ES-I3 (cell line): ENCODE measurements around the gene GALNT18.

ENCODE experiments used
- H3K36me3 ChIP-seq: 2 replicates; pipeline ENCODE4 v1.6.1; 2013; ENCODE audit warnings: mild to moderate bottlenecking, low read length, control low read depth, moderate library complexity; ENCODE audit not compliant: insufficient read depth
- H3K4me1 ChIP-seq: 2 replicates; pipeline ENCODE4 v1.6.1; 2013; ENCODE audit warnings: mild to moderate bottlenecking, control low read depth, low read length; ENCODE audit not compliant: insufficient read depth
- H3K9ac ChIP-seq: 2 replicates; pipeline ENCODE4 v1.6.1; 2013; ENCODE audit warnings: low read depth, mild to moderate bottlenecking, low read length, moderate library complexity
- H3K9me3 ChIP-seq: 2 replicates; pipeline ENCODE4 v1.6.1; 2013; ENCODE audit warnings: mild to moderate bottlenecking, low read length, moderate library complexity; ENCODE audit not compliant: control insufficient read depth, insufficient read depth

The GALNT18 gene

GRCh38 chr11:11618973-11619435 lies 2.8 kb downstream of the GALNT18 start:
- H3K36me3 ChIP-seq: no peaks in the 10 kb centered on the region
- no peak overlapping the region for H3K9ac ChIP-seq
- no peaks in the 10 kb centered on the region for H3K9me3 ChIP-seq

DNA sequence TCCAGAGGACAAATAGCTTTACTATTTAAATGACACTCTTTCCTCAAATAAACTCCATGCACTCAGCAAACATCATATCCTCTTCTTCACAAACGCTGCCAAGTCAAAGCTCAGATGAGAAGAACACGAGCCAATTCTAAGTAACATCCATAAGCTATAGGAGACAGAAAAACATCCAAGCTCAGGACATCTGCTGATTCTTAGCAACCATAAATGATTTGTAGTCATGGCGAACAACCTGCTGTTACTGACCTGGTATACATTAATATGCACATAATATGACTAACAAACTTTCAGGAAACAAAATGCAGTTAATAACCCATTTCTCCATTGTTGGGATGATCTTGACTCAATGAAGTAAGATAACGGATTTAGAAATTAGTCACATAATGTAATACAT lies 6.7 kb downstream of the GALNT18 start:
- H3K9ac ChIP-seq: no peak overlapping the region
- H3K36me3 ChIP-seq: no peaks in the 10 kb centered on the region
- H3K4me1 ChIP-seq: no peaks in the 10 kb centered on the region
- no peaks in the 10 kb centered on the region for H3K9me3 ChIP-seq

More at GRCh38 chr11:11618973-11619435, 2.8 kb downstream of the GALNT18 start:
- H3K4me1 ChIP-seq: peaks cover 3% of the 10 kb centered on the region; the same call in 1 of the 2 replicates

GRCh38 chr11:11612439-11612838 lies 9.4 kb downstream of the GALNT18 start:
- Histone ChIP-seq H3K9me3 (no peaks in the 10 kb centered on the region), H3K9ac (no peak overlapping the region), H3K4me1 (peaks cover 6% of the 10 kb centered on the region), H3K36me3 (no peaks in the 10 kb centered on the region)

GRCh38 chr11:11611381-11611780 lies 10.4 kb downstream of the GALNT18 start:
- peaks cover 7% of the 10 kb centered on the region for H3K4me1 ChIP-seq
- H3K9me3 ChIP-seq: no peaks in the 10 kb centered on the region
- H3K9ac ChIP-seq: no peak overlapping the region
- no peaks in the 10 kb centered on the region for H3K36me3 ChIP-seq

DNA sequence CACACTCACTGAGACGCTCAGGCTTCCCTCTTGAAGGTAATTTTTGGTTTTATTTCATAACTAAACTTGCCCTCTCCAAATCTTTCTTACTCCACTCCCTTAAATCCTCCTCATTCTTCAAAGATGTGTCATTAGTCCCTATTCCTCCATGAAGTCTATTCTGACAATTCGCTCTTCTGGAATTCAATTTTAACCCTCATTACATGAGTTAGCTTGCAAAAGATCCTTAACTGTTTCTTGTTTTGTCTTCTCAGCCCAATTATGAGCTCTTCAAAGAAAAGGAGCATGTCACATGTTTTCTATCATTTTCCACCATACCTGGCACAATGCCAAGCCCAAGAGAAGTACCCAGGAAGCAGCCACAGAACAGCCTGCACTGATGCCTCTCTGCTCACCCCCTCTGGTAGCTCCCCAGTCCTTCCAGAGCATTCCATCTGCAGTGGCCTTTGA lies 13.0 kb downstream of the GALNT18 start:
- H3K36me3 ChIP-seq: no peaks in the 10 kb centered on the region
- no peak overlapping the region for H3K9ac ChIP-seq
- no peaks in the 10 kb centered on the region for H3K9me3 ChIP-seq
- peaks cover 13% of the 10 kb centered on the region for H3K4me1 ChIP-seq

DNA sequence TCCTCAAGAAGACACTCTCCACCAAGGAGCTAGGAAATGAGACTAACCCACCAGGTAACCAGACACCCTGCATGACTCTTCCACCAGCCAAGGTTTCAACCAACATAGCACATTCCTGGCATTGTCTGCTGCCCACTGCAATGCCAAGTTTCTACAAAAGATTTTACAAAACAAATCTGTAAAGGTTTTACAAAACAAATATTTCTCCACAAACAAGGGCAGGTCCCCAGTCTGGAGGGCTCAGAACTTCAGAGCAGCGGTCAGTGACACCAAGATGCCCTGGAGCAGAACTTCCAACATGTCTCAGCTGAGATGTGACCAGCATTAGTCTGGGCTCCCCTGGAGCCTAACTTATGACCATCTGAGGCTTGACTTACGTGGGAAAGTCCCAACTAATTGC lies 14.0 kb downstream of the GALNT18 start:
- Histone ChIP-seq H3K4me1 (peaks cover 13% of the 10 kb centered on the region), H3K36me3 (no peaks in the 10 kb centered on the region), H3K9ac (no peak overlapping the region), H3K9me3 (no peaks in the 10 kb centered on the region)

- Histone ChIP-seq H3K9me3 (no peaks in the 10 kb centered on the region), H3K4me1 (peaks cover 13% of the 10 kb centered on the region)
Measured at GRCh38 chr11:11605821-11606450, 15.9 kb downstream of the GALNT18 start.

GRCh38 chr11:11605181-11605580 lies 16.6 kb downstream of the GALNT18 start:
- H3K4me1 ChIP-seq: peaks cover 13% of the 10 kb centered on the region
- H3K9me3 ChIP-seq: 0 out of 2 replicates have a peak, but pooled peaks cover 4% of the 10 kb centered on the region
- H3K9ac ChIP-seq: no peak overlapping the region
- H3K36me3 ChIP-seq: no peaks in the 10 kb centered on the region

More at GRCh38 chr11:11605821-11606450, 15.9 kb downstream of the GALNT18 start:
- Histone ChIP-seq H3K9ac (no peak overlapping the region), H3K36me3 (no peaks in the 10 kb centered on the region)

GRCh38 chr11:11604370-11604990 lies 17.3 kb downstream of the GALNT18 start:
- H3K9ac ChIP-seq: no peak overlapping the region
- H3K36me3 ChIP-seq: no peaks in the 10 kb centered on the region
- 0 out of 2 replicates have a peak, but pooled peaks cover 4% of the 10 kb centered on the region for H3K9me3 ChIP-seq
- H3K4me1 ChIP-seq: peaks cover 13% of the 10 kb centered on the region

DNA sequence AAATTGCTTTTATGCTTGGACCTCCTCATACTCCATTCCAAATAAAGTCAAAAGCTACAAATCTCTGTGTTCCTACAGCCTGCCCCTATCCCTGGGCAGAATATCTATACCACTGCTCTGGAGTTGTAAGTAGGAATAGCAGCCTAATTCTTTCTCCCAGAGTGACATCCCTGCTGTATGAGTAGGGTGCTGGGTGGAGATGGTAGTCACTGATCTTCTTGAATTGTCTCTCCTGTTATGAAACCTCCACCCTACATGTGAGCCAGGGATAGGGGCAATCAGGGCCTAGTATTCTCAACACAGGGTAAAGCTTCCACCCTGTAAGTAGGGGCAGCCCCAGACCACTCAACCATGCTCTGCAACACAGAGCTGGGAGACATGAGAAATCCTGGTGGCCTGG lies 19.8 kb downstream of the GALNT18 start:
- H3K9me3 ChIP-seq: 0 out of 2 replicates have a peak, but pooled peaks cover 4% of the 10 kb centered on the region
- 0 out of 2 replicates have a peak, but pooled peaks cover 7% of the 10 kb centered on the region for H3K4me1 ChIP-seq
- H3K36me3 ChIP-seq: no peaks in the 10 kb centered on the region
- no peak overlapping the region for H3K9ac ChIP-seq

DNA sequence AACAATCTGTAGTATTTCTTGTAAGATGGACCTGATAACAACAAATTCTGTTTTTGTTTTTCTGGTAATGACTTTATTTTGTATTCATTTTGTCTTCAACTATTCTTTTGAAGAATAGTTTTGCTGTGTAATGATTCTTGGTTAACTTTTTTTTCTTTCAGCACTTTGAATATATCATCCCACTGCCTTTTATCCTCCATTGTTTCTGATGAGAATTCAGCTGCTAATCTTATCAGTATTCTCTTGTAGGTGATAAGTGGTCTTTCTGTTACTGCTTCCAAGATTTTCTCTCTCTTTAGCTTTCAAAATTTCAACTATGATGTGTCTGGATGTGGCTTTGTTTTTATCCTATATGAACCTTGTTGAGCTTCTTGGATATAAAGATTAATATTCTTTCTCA lies 21.5 kb downstream of the GALNT18 start:
- 0 out of 2 replicates have a peak, but pooled peaks cover 4% of the 10 kb centered on the region for H3K9me3 ChIP-seq
- H3K36me3 ChIP-seq: no peaks in the 10 kb centered on the region
- no peak overlapping the region for H3K9ac ChIP-seq
- H3K4me1 ChIP-seq: 0 out of 2 replicates have a peak, but pooled peaks cover 7% of the 10 kb centered on the region

GRCh38 chr11:11598243-11598642 lies 23.6 kb downstream of the GALNT18 start:
- H3K4me1 ChIP-seq: no peaks in the 10 kb centered on the region
- no peak overlapping the region for H3K9ac ChIP-seq
- H3K36me3 ChIP-seq: no peaks in the 10 kb centered on the region
- 0 out of 2 replicates have a peak, but pooled peaks cover 4% of the 10 kb centered on the region for H3K9me3 ChIP-seq

- no peak overlapping the region for H3K9ac ChIP-seq
- H3K36me3 ChIP-seq: no peaks in the 10 kb centered on the region
- H3K4me1 ChIP-seq: peaks cover 5% of the 10 kb centered on the region
- H3K9me3 ChIP-seq: no peaks in the 10 kb centered on the region
Measured at GRCh38 chr11:11594162-11594561, 27.6 kb downstream of the GALNT18 start.

- H3K4me1 ChIP-seq: peaks cover 16% of the 10 kb centered on the region
- no peaks in the 10 kb centered on the region for H3K36me3 ChIP-seq
- H3K9ac ChIP-seq: no peak overlapping the region
- H3K9me3 ChIP-seq: no peaks in the 10 kb centered on the region
Measured at GRCh38 chr11:11592146-11592684, 29.6 kb downstream of the GALNT18 start.

DNA sequence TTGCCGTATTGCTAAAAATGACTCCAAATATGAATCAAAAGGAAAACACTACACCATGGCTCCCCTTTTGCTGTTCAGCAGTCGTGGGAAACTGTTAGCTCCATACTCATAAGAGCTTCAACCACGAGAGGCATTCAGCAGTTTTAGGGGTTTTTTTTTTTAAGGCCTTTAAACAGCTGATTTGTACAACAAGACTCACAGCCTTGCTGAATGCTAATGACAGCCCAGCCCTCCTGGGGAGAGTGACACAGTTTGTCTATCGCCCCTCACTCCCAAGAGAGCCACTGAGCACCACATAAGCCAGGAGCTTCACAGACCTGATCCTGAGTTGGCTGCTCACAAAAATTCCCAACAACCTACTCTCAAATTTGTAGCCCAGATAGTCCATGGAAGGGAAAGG lies 32.4 kb downstream of the GALNT18 start:
- no peaks in the 10 kb centered on the region for H3K9me3 ChIP-seq
- H3K9ac ChIP-seq: no peak overlapping the region
- H3K36me3 ChIP-seq: no peaks in the 10 kb centered on the region
- peaks cover 16% of the 10 kb centered on the region for H3K4me1 ChIP-seq
